ENCODE data around the gene MC5R. TPM values are rescaled to one million over a fixed set of nuclear protein-coding genes. Genes with fewer than 3 reads are reported as not detected.

The MC5R gene
- total RNA-seq, 1 experiment from 2014 or later = not detected

DNA sequence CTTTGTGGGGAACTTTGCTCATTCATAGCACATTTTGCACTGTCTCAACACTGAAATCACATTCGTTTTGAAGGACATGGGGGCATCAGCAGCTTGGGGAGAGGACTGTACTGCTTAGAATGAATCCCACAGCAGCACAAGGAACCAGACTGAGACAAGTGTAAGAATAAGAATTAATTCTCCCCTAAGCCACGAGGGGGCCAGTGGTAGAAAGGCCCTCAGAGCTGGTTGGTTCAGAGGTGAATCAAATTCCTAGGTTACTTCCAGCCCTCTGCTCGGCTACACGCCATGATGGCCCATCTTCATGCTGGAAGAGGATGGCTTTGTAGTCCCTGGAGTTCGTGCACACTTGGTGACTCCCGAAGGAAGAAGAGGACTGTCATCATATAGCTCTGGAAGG, 12.0 kb upstream of the MC5R start:
- H3K9me2 ChIP-seq (ENCODE audit: insufficient read depth) = no peaks in the 10 kb centered on the region
- H3K9me3 ChIP-seq (ENCODE audit: control insufficient read depth in 1 of 2, insufficient read depth in 1 of 2, low read depth in 1 of 2, low read length in 2 of 2) = no peaks in the 10 kb centered on the region
- POLR2A ChIA-PET = no interaction called here
- H3K79me2 ChIP-seq (ENCODE audit: insufficient read depth, low read length) = no peaks in the 10 kb centered on the region
- peak; percentile 78 for ATAC-seq
- no peak overlapping the region for H2AFZ ChIP-seq (ENCODE audit: low read depth, low read length, poor library complexity, severe bottlenecking)
- no peak for TF ChIP-seq SRF (IDR thresholded peaks at IDR 0.05; ENCODE audit: low read depth)
- TF ChIP-seq, protein P1, sequence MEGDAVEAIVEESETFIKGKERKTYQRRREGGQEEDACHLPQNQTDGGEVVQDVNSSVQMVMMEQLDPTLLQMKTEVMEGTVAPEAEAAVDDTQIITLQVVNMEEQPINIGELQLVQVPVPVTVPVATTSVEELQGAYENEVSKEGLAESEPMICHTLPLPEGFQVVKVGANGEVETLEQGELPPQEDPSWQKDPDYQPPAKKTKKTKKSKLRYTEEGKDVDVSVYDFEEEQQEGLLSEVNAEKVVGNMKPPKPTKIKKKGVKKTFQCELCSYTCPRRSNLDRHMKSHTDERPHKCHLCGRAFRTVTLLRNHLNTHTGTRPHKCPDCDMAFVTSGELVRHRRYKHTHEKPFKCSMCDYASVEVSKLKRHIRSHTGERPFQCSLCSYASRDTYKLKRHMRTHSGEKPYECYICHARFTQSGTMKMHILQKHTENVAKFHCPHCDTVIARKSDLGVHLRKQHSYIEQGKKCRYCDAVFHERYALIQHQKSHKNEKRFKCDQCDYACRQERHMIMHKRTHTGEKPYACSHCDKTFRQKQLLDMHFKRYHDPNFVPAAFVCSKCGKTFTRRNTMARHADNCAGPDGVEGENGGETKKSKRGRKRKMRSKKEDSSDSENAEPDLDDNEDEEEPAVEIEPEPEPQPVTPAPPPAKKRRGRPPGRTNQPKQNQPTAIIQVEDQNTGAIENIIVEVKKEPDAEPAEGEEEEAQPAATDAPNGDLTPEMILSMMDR (IDR thresholded peaks at IDR 0.05 in 2 of 3, conservative IDR thresholded peaks at IDR 0.05 in 1 of 3; ENCODE audit: borderline replicate concordance in 1 of 3, insufficient read depth in 1 of 3, low read depth in 2 of 3, low read length in 2 of 3) = peak in 2 of 3 experiments; percentile 34 to 46; a peak in 4 of 6 replicates
- no peak for DNase-seq (ENCODE audit: low read depth, low spot score)
- BruUV-seq (replicated peaks) = no TSS peak
- CTCF ChIA-PET = interaction anchor here (0.9 to 4.6 kb wide), 13 partner anchors 9 to 596 kb away, joined by 3 to 54 read pairs (median 7); partner anchors contain the start of gene MC5R
- RAD21 ChIA-PET (ENCODE audit: low non-redundant PET in 1 of 2, low total read pairs in 2 of 2, uncharacterized antibody in 2 of 2, unreplicated experiment in 2 of 2) = interaction anchor here (1.6 kb wide), 2 partner anchors 274 to 275 kb away, joined by 5 read pairs; no protein-coding TSS in a partner anchor
- intact Hi-C loops (cut with micrococcal nuclease) = loop anchor here (10.0 kb wide), 1 partner anchor 583 kb away; no protein-coding TSS in a partner anchor
- H3K4me3 ChIP-seq (replicated peaks in 1 of 2; ENCODE audit: low read depth in 1 of 2, low read length in 2 of 2) = no peak overlapping the region
- no peak overlapping the region for H3K9ac ChIP-seq (ENCODE audit: low read length)
- no peaks in the 10 kb centered on the region for H3K36me3 ChIP-seq (ENCODE audit: control insufficient read depth in 1 of 2, insufficient read depth in 2 of 2, low read length in 2 of 2)
- H4K20me1 ChIP-seq (ENCODE audit: insufficient read depth) = no peaks in the 10 kb centered on the region
- H3K4me1 ChIP-seq (ENCODE audit: control insufficient read depth in 1 of 2, insufficient read depth in 2 of 2, low read length in 2 of 2) = peaks cover 9 to 15% of the 10 kb centered on the region in 2 experiments
- no peak overlapping the region for H3K27ac ChIP-seq (ENCODE audit: low read depth, low read length)
- H3K27me3 ChIP-seq (ENCODE audit: insufficient read depth, low read length) = no peaks in the 10 kb centered on the region
- no peak overlapping the region for H3K4me2 ChIP-seq (ENCODE audit: low read length)

DNA sequence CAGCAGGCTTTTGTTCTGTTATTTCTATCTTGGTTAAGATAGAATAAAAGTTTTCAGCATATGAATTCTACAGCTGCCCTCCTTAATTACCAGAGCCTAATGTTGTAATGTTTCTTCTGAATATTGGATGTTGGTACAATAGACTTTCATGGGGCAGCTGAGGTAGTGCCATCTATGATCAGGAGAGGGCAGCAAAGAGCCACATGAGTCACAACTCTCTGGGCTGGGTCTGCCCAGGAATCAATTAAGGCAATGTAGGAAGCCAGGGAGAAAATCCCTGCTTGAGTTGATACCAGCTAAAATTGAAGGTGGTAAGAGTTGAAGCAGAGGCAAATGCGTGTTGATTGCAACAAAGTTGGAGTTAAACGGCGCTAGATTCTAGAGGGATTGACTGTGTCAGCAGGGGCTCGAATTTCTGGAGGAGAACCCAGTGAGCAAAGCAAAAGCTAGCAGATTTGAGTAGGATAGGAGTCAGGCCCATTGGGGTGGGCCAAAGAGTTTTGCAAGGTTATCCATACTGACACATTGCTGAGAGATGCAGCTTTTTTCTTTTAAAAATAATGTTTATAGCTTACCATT, 10.6 kb upstream of the MC5R start:
- peak; percentile 50 for DNase-seq (ENCODE audit: low read depth, low spot score)
- intact Hi-C loops (cut with micrococcal nuclease) = loop anchor here (1.0 to 10.0 kb wide), 2 partner anchors 273 to 581 kb away; no protein-coding TSS in a partner anchor
- POLR2A ChIA-PET = no interaction called here

More for the DNA sequence above, 10.6 kb upstream of the MC5R start:
- H3K27ac ChIP-seq (ENCODE audit: low read depth, low read length) = no peak overlapping the region
- H3K4me2 ChIP-seq (ENCODE audit: low read length) = no peak overlapping the region
- TF ChIP-seq CEBPB (IDR thresholded peaks at IDR 0.05; ENCODE audit: low read depth) = no peak
- TF ChIP-seq RAD21 (IDR thresholded peaks at IDR 0.05; ENCODE audit: low read depth) = peak; percentile 58
- no peak for TF ChIP-seq CBX3 (IDR thresholded peaks at IDR 0.05; ENCODE audit: low read depth)
- no peak for TF ChIP-seq ZFX (IDR thresholded peaks at IDR 0.05)
- TF ChIP-seq EGR1 (IDR thresholded peaks at IDR 0.05; ENCODE audit: low read depth) = no peak
- no peak for TF ChIP-seq EZH2 (IDR thresholded peaks at IDR 0.05)
- TF ChIP-seq FOSL1 (IDR thresholded peaks at IDR 0.05; ENCODE audit: low read depth) = peak; percentile 12; the same call in 1 of the 2 replicates
- TF ChIP-seq TCF7L2 (IDR thresholded peaks at IDR 0.05; ENCODE audit: borderline replicate concordance, extremely low read depth, insufficient read depth, insufficient read length) = no peak
- TF ChIP-seq, protein P1 (IDR thresholded peaks at IDR 0.05 in 2 of 3, conservative IDR thresholded peaks at IDR 0.05 in 1 of 3; ENCODE audit: borderline replicate concordance in 1 of 3, insufficient read depth in 1 of 3, low read depth in 2 of 3, low read length in 2 of 3) = peak; percentile 50 to 91 (median 89); a peak in 5 of 6 replicates
- no peak for TF ChIP-seq ATF3 (IDR thresholded peaks at IDR 0.05)
- ChIA-PET CTCF (interaction anchor here (0.7 to 4.6 kb wide), 16 partner anchors 8 to 597 kb away, joined by 3 to 54 read pairs (median 6); partner anchors contain the start of gene MC5R), RAD21 (ENCODE audit: low non-redundant PET in 1 of 2, low total read pairs in 2 of 2, uncharacterized antibody in 2 of 2, unreplicated experiment in 2 of 2) (interaction anchor here (1.0 to 1.6 kb wide), 2 partner anchors 273 kb away, joined by 4 to 5 read pairs; no protein-coding TSS in a partner anchor)
- peak; percentile 90 for ATAC-seq
- no peak overlapping the region for H2AFZ ChIP-seq (ENCODE audit: low read depth, low read length, poor library complexity, severe bottlenecking)
- H3K9me3 ChIP-seq (ENCODE audit: control insufficient read depth in 1 of 2, insufficient read depth in 1 of 2, low read depth in 1 of 2, low read length in 2 of 2) = no peaks in the 10 kb centered on the region
- no peak overlapping the region for H3K9ac ChIP-seq (ENCODE audit: low read length)
- no peaks in the 10 kb centered on the region for H3K27me3 ChIP-seq (ENCODE audit: insufficient read depth, low read length)
- H3K36me3 ChIP-seq (ENCODE audit: control insufficient read depth in 1 of 2, insufficient read depth in 2 of 2, low read length in 2 of 2) = no peaks in the 10 kb centered on the region
- no peak overlapping the region for H3K4me3 ChIP-seq (replicated peaks in 1 of 2; ENCODE audit: low read depth in 1 of 2, low read length in 2 of 2)
- H4K20me1 ChIP-seq (ENCODE audit: insufficient read depth) = no peaks in the 10 kb centered on the region
- BruUV-seq (replicated peaks) = no TSS peak
- no peaks in the 10 kb centered on the region for H3K79me2 ChIP-seq (ENCODE audit: insufficient read depth, low read length)
- H3K9me2 ChIP-seq (ENCODE audit: insufficient read depth) = no peaks in the 10 kb centered on the region
- peaks cover 9 to 15% of the 10 kb centered on the region in 2 experiments for H3K4me1 ChIP-seq (ENCODE audit: control insufficient read depth in 1 of 2, insufficient read depth in 2 of 2, low read length in 2 of 2)

All from HCT116 (cell line).